Right hindlimb (tissue), 1 donor: ENCODE data around the gene FITM1.

Experiments used
- DNase-seq: peaks from one replicate; pipeline ENCODE4 v3.0.0-alpha.2; 2018

Gene FITM1

DNA sequence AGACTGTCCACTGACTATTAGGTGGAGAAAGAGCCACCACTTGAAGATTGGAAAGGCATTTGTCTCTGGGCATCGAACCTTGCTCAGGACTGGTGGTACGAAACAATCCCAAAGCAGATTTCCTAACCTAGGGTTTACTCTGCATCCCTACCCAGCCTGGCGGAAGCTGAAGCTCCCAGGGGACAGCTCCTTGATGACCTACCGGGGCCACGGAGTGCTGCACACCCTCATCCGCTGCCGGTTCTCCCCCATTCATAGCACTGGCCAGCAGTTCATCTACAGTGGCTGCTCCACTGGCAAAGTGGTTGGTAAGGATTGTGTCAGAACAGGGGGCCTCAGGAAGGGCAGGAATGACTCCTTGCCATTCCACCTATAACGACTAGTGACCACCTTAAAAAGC, 9.2 kb upstream of the FITM1 start:
- DNase-seq: no peak

DNA sequence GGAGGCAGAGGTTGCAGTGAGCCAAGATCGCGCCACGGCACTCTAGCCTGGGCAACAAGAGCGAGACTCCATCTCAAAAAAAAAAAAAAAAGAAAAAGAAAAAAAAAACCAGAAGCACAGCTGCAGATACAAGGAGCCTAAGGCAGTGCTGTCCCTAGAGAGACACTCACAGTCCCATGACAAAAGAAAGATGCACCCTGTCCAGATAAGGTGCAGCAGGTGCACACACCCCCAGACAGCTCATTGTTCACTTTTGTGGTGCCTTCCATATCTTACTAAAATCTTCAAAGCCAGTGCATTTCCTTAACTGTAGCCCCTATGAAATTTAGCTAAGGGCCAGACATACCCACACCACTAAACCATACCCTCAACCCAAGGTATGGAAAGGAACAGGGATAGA, 8.0 kb upstream of the FITM1 start:
- DNase-seq: no peak

DNA sequence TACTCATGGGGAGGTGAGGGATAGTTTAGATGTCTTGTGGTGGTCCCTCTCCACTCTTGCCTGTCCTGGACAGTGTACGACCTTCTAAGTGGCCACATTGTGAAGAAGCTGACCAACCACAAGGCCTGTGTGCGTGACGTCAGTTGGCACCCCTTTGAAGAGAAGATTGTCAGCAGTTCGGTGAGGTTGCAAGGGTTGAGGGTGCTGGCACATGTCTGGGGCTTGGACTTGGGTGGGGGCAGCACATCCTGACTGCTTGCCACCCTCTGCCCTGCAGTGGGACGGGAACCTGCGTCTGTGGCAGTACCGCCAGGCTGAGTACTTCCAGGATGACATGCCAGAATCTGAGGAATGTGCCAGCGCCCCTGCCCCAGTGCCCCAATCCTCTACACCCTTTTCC, 7.6 kb upstream of the FITM1 start:
- no peak for DNase-seq

DNA sequence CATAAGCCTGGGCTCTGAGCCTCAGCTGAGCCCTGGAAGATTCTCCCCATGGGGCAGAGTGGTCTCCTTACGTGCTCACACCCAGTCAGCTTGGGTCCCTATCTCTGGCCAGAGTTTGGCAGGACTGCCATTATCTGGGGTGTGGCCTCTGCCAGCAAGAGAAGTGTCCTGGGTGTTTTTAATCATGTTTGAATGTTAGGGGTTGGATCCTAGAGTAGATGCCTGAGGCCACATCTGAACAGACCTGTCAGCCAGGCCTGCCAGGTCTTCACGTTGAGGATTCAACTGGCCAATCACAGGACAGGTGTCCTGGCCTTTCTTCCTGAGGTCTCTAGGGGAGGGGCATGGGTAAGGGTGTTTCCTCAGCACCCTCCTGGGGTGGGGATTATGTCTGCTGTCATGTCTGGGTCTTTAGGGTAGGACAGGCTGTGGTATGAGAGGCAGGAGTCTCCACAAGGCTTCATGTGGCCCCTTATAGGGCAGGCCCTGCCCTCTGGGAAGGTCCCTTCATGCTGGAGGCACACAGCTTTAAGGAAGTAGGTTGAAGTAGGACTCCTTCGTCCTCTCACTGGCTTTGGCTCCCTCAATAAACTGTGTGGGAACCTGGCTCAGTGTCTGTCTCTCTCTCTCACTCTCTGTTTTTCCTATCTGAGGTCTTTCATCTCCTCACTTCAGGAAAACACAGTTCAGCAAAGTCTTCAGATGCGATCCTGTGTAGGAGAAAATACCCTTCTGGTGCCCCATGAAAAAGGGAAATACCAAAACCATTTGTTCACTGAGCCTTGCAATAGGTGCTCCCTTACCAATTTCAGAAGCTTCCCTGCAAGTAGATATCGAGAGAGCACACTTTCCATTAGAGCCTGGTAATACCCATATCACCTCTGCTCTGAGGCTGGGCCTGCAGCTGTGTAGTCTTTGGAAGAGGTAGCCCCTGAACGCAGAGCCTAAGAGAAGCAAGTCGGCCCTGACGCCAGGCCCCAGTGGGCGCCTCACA, 6.7 kb upstream of the FITM1 start:
- DNase-seq: no peak

DNA sequence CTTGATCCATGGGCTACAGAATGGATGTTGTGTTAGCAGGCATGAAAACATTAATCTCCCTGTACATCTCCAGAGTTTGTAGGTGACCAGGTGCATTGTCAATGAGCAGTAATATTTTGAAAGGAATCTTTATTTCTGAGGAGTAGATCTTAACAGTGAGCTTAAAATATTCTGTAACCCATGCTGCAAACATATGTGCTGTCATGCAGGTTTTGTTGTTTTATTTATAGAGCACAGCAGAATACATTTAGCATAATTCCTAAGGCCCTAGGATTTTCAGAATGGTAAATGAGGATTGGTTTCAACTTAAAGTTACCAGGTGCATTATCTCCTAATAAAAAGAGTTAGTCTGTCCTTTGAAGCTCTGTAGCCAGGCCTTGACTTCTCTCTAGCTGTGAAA, 3.5 kb upstream of the FITM1 start:
- no peak for DNase-seq

DNA sequence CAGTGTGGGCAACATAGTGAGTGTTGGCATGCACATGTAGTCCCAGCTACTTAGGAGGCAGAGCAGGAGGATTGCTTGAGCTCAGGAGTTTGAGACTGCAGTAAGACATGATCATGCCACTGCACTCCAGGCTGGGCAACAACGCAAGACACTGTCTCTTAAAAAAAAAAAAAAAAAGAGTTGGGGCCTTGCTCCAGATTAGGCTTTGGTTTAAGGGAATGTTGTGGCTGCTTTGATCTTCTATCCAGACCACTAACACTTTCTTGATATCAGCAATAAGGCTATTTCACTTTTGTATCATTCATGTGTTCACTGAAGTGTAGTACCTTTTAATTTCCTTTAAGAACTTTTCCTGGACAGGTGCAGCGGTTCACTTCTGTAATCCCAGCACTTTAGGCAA, 2.8 kb upstream of the FITM1 start:
- DNase-seq: no peak

DNA sequence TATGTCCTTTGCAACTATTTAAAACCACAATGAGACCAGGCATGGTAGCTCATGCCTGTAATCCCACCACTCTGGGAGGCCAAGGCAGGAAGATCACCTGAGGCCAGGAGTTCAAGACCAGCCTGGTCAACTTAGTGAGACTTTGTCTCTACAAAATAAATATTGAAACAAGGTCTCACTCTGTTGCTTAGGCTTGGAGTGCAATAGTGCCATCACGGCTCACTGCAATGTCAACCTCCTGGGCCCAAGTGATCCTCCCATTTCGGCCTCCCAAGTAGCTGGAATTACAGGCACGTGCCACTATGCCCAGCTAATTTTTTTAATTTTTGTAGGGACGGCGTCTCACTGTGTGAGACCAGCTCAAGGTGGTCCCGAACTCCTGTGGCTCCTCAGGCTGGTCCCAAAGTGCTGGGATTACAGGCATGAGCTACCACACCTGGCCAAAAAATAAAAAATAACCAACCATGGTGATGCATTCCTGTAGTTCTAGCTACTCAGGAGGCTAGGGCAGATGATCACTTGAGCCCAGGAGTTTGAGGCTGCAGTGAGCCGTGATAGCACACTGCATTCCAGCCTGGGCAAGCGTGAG, 955 bp upstream of the FITM1 start:
- no peak for DNase-seq

DNA sequence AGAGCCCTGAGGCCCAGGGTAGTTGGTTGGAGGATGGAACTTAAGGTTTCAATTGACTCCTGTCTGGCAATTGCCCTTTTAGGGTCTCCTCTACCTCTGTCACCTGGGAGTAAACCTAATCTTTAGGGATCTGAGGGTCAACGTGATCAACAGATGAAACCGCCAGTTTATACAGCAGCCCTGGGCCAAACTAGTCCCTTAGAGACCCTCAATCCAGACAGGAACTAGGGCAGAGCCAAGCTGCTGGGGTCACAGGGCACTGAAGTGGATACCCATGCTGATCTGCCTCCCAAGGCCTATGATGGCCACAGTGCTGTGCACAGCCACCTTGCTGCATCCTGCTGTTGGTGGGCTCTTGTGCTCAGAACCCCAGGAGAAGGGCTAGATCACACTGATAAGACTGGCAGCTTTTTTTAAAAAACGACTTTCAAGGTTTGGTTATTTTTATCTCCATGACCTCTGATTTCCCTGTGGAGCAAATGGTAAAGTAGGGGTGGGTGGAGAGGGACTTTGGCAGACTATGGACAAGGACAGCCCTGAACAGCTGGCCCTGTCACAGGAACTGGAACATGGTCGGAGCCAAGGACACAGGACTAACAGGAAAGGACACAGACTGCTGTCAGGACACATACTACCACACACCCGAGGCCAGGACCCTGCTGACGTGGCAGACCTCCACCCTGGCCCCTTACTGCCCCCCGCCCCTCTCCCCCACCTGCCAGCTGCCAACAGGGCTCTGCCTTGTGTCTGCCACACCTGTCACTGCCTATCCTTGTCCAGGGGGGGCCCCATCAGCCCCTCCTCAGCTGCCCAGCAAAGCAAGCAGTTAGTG, 474 bp downstream of the FITM1 start:
- DNase-seq: peak; percentile 85

DNA sequence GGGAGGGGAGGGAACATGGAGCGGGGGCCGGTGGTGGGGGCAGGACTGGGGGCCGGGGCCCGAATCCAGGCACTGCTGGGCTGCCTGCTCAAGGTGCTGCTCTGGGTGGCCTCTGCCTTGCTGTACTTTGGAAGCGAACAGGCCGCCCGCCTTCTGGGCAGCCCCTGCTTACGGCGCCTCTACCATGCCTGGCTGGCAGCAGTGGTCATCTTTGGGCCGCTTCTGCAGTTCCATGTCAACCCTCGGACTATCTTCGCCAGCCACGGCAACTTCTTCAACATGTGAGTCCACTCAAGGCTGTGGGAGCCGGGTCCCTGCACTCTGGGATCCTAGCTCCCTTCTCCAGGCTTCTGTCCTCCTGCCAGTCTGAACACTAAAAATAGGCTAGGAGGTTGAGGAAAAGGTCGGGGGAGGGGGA, 1.1 kb downstream of the FITM1 start:
- no peak for DNase-seq

DNA sequence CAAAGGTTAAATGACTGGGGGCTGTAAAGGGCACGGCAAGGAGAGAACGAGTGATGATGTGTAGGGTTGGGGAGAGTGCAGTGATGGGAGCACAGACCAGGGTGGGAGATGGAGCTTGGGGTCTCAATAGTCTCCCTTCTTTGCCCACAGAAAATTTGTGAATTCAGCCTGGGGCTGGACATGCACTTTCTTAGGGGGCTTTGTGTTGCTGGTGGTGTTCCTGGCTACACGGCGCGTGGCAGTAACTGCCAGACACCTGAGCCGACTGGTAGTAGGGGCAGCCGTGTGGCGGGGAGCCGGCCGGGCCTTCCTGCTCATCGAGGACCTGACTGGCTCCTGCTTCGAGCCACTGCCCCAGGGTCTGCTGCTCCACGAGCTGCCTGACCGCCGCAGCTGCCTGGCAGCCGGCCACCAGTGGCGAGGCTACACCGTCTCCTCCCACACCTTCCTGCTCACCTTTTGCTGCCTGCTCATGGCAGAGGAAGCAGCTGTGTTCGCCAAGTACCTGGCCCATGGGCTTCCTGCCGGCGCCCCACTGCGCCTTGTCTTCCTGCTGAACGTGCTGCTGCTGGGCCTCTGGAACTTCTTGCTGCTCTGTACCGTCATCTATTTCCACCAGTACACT, 1.7 kb downstream of the FITM1 start:
- DNase-seq: no peak

DNA sequence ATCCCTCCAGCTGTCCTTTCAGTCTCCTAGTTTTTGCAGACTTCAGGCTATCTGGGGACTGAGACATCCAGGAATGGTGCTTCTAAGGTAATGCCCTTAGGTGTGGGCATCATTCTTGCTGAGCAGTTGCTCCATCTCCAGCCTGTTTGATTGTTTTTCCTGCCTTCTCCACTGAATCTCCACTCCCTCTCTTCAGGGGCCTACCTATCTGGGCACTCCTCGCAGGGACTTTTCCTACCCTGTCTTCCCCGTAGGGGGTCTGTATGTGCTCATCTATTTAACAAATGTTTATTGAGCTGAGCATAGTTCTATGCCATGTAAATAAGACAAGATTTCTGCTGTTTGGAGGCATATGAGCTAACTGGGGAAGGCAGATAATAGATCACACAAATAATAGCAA, 2.5 kb downstream of the FITM1 start:
- no peak for DNase-seq

DNA sequence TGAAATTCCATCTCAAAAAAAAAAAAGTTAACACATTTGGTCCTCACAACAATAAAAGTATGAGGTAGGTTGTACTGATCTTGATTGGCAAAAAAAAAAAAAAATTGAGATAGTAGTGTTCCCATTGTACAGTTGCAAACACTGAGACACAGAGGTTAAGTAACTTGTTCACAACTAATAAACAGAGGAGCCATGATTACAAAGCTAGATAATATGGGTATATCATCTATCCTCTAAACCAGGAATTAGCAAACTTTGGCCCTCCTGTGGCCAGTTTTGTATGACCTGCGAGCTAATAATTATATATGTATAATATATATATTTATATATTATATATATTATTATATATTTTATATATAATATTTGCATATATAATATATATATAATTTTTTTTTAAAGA, 3.3 kb downstream of the FITM1 start:
- DNase-seq: no peak

DNA sequence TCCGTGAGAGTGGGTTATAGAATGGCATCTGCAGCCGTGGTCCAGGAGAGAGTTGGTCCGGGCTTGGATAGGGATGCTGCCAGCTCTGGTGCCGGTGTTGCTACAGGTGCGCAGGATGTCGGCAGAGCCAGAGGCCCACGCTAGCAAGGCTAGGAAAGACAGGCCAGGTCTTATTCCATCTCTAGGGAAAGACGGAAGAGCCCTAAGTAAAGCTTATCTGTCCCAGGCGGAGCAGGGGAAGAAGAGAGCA, 5.0 kb downstream of the FITM1 start:
- DNase-seq: no peak

DNA sequence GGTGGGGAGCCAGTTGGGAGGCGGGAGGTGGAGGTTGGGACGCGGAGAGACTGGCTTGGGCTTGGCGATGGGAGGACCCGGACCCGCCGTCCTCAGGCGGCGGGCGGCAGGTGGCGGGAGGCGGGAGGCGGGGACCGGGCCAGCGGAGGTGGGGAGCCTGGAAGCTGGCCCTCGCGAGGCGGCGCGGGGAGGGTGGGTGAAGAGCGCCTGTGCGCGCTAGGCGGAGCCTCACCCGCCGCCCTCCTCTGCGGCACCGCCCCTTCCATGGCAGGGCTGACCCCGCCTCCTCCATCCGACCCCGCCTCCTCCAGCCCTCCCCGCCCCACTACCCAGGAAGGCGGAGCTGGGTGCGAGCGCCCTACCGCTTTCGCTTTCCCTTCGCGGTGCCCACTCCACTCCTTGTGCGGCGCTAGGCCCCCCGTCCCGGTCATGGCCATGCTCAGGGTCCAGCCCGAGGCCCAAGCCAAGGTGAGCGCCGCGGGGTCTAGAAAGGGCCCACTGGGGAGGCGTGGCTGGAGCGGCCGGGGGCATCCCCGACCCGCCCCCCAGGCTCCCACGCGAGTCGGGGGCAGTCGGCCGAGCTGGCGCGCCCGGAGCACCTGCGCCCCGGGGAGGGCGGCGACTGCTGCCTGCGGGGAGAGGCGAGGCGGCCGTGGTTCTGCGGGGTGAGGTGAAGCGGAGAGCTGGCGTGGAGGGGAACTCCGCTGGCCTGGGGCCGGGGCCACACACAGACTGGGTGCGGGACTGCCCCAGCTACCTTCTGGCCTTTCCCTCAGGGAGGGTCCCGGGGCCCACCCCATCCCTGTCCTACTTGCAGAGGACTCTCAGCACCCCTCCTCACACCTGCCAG, 5.6 kb downstream of the FITM1 start, which contains the start of gene PSME1:
TSS of gene PSME1 (plus strand) at position 361 of the 850 bp plus-strand sequence. CDS start at position 430, 69 bp downstream.
- peak; percentile 95 for DNase-seq

DNA sequence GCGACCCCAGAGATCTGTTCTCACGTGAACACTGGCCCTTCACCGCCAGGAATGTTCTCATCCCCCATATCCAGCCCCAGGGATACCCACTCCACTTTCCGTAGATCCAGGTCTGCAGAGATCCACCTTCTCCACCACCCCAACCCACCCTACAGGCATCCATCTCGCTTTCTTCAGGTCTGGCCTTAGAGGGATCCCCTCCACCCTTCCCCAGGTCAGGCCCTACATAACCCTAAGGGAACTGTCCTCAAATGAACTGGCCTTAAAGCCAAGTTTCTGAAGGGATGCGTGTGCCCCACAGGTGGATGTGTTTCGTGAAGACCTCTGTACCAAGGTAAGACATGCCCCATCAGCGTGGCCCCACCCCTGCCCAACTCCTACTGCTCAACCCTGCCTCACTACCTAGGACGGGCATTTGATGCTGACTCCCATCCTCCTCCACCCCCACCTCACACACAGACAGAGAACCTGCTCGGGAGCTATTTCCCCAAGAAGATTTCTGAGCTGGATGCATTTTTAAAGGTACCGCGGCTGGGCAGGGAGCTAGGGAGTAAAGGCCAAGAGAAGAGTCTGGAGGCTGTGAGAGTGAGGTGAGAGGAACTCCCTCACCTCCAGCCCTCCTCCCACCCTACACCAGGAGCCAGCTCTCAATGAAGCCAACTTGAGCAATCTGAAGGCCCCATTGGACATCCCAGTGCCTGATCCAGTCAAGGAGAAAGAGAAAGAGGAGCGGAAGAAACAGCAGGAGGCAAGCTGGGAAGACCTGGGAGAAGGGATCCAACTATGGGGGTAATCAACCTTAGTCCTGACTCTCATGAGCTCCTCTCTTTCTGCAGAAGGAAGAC, 6.4 kb downstream of the FITM1 start:
- DNase-seq: no peak

DNA sequence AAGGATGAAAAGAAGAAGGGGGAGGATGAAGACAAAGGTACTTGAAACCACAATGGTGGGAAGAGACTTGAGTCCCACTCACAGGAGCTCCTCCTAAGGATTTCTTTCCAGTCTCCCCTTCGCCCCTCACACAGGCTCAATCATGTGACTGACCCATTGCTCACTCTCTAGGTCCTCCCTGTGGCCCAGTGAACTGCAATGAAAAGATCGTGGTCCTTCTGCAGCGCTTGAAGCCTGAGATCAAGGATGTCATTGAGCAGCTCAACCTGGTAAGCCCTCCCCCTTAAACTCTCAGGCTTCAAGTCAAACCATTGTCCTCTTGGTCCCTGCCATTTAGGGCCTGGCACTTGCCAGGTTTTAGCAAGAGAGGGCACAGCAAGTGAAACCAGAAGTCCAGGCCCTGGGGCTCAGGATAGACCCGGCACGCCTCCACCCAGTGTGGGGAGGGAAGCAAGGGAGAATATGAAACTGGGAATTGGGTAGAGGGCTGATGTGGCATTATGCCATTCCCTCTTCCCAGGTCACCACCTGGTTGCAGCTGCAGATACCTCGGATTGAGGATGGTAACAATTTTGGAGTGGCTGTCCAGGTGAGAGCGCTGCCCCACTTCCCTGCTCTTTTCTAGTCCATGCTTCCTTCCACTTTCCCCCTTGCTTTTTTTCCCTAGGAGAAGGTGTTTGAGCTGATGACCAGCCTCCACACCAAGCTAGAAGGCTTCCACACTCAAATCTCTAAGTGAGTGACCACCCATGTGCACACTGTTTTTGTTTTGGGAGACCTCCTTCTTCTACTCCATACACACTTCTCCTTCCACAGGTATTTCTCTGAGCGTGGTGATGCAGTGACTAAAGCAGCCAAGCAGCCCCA, 7.3 kb downstream of the FITM1 start:
- DNase-seq: no peak

DNA sequence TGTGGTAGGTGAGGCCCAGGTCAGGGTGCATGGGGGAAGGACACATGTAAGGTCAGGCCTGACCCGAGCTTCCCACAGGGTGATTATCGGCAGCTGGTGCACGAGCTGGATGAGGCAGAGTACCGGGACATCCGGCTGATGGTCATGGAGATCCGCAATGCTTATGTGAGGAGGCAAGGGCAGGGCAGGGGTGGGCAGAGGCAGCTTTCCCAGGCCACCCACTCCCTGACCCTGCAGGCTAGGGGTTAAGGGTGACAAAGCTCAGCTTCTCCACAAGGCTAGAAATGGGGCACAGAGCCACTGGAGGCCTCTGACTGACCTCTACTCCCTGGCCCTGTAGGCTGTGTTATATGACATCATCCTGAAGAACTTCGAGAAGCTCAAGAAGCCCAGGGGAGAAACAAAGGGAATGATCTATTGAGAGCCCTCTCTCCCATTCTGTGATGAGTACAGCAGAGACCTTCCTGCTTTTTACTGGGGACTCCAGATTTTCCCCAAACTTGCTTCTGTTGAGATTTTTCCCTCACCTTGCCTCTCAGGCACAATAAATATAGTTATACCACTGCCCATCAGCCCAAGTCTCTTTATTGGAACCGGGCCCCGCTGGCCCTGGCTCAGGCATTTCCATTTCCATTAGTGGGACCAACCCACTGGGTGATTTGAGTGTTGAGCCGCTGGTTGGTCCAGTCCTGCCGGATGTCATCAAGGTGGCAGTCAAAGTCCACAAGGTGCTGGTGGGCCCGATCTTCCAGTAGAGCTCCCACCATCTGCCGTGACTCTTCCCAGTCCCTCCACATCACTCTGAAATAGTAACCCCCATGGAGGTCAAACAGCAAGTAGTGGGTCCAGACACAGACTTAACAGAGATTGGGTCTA, 8.2 kb downstream of the FITM1 start:
- DNase-seq: no peak

DNA sequence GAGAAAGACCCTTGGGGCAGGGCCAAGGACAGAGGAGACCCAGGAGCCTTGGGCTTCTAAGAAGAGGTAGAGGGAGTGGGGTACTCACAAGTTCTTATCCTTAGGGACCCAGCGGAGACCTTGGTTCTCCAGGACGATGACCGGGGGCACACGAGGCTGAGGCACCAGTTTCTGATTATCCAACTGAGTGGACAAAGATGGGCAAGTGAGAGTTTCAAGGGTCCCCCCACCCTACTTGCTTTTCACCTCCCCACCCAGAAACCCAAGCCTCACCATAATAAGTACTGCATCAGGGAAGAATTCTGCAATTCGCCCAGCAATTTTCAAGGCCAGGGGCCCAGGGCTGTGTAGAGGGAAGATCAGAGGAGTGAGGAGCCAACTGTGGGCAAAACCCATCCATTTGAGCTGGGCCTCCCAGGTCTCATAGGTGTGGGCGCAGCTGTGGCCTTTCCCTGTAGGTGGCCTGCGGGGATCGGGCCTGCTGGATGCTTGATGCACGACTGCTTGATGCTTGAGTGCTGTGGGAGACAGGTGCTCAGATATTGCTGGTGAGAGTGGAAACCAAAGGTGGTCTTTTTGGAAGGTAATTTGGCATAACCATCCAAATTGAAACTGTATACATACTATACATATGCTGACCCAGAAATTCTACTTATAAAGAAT, 8.9 kb downstream of the FITM1 start:
- no peak for DNase-seq
